Epithelial cell of proximal tubule (primary cell): Measurements from ENCODE around the gene FAM20C. TPM values are rescaled to one million over a fixed set of nuclear protein-coding genes. Genes with fewer than 3 reads are reported as not detected.
A peak's percentile ranks its signal among the peaks of the same experiment; 100 is the strongest.

Experiments used
- DNase-seq: peaks from one replicate; pipeline ENCODE4 v3.0.0-alpha.2; 2011; ENCODE audit warnings: low read depth
- H3K4me3 ChIP-seq: 2 replicates; pipeline ENCODE4 v1.5.1; 2011; ENCODE audit warnings: low read depth, mild to moderate bottlenecking, low read length
- CTCF ChIP-seq: conservative IDR thresholded peaks from 2 replicates; pipeline ENCODE4 v1.5.1; 2012; ENCODE audit warnings: low read depth, mild to moderate bottlenecking, low read length
- total RNA-seq: library from RNA; depleted of rRNA; stranded (reverse); fragments of >200 nt; gene quantifications from 2 replicates; pipeline ENCODE4 v1.2.3, GENCODE V29; 2015

The FAM20C gene
- total RNA-seq, 1 donor from 2014 or later = 84.2 TPM

GRCh38 chr7:219581-220150 is 27.3 kb downstream of the FAM20C start:
- TF ChIP-seq CTCF = no peak
- H3K4me3 ChIP-seq = no peak overlapping the region
- DNase-seq = no peak

- DNase-seq = peak; percentile 31
- TF ChIP-seq CTCF = peak; percentile 55
- H3K4me3 ChIP-seq = no peak overlapping the region
Observed at GRCh38 chr7:220151-220841, 27.9 kb downstream of the FAM20C start.

- DNase-seq = no peak
- no peak for TF ChIP-seq CTCF
- H3K4me3 ChIP-seq = no peak overlapping the region
Observed at GRCh38 chr7:221978-222715, 29.8 kb downstream of the FAM20C start.

GRCh38 chr7:222716-223041 is 30.3 kb downstream of the FAM20C start:
- no peak for DNase-seq
- no peak for TF ChIP-seq CTCF
- no peak overlapping the region for H3K4me3 ChIP-seq

DNA sequence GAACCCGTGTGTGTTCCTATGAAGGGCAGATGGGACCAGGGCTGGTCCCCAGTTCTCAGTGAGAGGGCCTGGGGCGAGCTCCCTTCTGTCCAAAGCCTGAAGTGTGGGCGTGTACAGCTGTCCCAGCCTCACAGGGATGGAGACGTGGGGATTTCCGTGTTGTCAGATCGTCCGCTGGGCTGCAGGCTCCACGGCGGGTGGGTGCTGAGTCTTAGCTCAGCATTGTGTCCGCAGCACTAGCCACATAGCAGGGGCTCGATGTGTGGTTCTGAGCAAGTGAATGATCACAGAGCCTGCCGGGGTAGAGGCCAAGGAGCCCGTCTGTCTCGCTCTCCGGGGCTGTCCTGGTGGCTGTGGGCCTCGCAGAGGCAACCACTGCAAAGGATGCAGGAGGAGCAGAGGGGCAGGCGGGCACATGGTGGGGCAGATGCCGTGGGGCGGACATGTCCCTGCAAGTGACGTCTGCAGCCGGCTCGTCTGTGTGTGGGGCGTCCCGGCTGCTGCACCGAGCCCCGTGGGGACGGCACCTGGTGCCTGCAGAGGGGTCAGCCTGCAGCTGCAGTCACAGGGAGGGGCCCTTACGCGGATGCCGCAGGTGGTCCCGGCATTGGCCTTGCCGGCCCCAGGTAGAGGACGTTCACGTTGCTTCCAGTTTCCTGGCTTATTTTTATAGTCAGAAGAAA is 30.9 kb downstream of the FAM20C start:
- TF ChIP-seq CTCF = no peak
- DNase-seq = no peak
- H3K4me3 ChIP-seq = no peak overlapping the region

DNA sequence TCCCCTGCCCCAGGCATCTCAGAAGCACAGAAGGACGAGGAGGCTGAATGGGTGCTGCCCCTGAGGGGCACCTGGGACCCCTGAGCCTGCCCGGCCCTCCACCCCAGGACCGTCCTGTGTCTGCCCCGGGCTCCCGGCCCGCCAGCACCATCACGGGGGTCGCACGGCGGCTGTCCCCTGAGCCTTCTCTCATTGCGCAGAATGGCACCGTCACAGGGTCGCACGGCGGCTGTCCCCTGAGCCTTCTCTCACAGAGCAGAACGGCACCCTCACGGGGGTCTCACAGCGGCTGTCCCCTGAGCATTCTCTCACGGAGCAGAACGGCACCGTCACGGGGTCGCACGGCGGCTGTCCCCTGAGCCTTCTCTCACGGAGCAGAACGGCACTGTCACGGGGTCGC is 31.5 kb downstream of the FAM20C start:
- H3K4me3 ChIP-seq = no peak overlapping the region
- no peak for DNase-seq
- TF ChIP-seq CTCF = no peak
